Stimulated activated CD4-positive, alpha-beta T cell treated with anti-CD3 and anti-CD28 coated beads, Interleukin-2, amount 100 ng/mL, for 4 hours (primary cell): ENCODE results near the gene ITFG1.
"Not testable (repeated sequence)": the region's sequence is repeated elsewhere in the genome, so short reads cannot be mapped to it uniquely, and the experiment has no call there.

Experiments
- DNase-seq: peaks from one replicate; pipeline ENCODE4 v3.0.0-alpha.2; 2020; ENCODE audit warnings: low read depth

The ITFG1 gene

DNA sequence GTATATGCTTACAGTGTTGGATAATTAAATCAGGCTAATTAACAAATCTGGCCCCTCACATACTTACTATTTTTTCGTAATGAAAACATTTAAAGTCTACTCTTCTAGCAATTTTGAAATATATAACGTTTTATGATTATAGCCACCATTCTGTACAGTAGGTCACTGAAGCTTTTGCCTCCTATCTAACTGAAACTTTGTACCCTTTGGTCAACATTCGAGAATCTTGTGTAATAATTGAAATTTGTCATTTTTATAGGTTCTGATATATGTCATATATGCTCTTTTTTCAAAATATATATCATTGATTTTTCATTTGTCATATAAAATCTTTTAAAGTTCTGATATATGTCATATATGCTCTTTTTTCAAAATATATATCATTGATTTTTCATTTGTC, 12.9 kb upstream of the ITFG1 start:
- DNase-seq, result no peak

- not testable (repeated sequence) for DNase-seq
Measured at GRCh38 chr16:47473004-47473403, 12.1 kb upstream of the ITFG1 start.

DNA sequence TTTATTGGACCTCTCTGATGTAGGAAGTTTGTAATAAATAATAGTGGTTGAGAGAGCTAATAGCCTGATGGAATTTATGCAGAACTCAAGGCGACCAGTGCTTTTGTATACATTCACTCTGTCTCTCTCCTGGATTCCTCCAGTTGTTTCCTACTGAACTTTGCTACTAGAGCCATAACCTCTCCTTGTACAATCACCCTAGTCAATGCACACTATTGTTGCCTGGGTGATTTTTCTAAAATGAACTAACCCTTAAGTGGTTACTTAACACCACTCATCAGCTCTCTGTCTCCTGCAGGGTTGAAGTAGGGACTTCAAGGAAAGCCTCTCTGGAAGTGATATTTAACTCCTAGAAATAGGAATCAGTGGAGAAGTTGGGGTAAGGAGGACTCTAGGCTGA, 9.9 kb upstream of the ITFG1 start:
- DNase-seq, result no peak

GRCh38 chr16:47470211-47470610, 9.3 kb upstream of the ITFG1 start:
- no peak for DNase-seq

DNA sequence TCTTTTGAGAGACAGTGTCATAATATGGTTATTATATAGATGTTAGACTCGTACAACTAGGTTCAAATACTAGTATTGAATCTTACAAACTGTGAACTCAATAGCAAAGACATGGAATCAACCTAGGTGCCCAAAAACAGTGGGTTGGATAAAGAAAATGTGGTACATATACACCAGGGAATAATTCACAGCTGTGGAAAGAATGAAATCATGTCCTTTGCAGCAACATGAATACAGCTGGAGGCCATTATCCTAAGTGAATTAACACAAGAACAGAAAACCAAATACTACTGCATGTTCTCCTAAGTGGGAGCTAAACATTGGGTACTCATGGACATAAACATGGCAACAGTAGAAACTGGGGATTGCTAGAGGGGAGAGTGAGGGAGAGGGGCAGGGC, 8.4 kb upstream of the ITFG1 start:
- no peak for DNase-seq

GRCh38 chr16:47468070-47468689, 7.3 kb upstream of the ITFG1 start:
- DNase-seq, result not testable (repeated sequence)

DNA sequence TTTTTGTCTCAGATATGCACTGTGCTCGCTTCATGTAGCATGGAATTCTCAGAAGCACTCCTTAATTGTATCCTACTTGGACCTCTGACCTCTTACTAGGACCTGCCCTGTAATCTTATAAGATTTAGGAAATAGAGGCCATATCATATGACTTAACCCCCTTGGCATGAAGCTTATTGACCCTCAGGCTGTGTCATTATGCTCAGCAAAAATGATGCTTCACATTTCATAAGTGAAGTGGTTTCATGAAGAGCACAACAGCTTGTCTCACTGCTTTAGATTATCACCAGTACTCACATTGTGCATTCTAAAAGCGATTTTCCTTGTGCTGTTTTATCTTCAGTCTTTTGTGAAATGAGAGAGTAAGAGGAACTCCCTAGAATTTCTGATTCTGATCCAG, 6.6 kb upstream of the ITFG1 start:
- no peak for DNase-seq

DNA sequence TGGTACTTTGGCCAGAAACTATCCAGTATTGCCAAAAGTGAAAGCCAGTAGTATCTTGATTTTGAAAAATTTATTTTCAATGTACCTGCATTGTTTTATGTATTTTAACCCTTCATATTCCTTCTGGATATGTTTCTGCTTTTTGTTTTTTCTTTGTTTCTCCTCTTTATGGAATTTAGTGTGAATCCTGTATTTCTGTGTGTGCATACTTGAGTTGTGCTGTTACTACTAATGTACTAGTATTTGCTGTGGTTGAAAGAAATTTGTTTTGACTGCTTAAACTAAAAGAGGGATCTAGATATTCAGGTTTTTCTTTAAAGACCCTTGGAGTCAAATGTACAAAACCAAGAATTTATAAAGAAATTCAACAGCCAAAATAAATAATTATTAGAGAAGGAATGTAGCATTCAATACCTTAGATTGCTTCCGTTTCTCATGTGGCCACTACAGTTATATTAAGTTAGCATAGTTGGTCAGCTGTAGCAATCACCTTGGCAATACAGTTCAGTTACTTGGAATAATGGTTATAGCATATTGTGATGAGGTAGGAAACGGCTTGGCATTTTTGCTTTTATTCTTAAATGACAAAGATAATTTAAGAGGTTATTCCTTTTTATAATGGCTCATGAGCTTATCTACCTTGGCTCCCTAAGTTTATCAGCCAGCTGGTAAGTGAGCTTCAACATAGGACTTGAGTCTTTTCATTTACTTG, 5.2 kb upstream of the ITFG1 start:
- DNase-seq, result no peak

- no peak for DNase-seq
Measured at GRCh38 chr16:47463771-47464624, 3.1 kb upstream of the ITFG1 start.

DNA sequence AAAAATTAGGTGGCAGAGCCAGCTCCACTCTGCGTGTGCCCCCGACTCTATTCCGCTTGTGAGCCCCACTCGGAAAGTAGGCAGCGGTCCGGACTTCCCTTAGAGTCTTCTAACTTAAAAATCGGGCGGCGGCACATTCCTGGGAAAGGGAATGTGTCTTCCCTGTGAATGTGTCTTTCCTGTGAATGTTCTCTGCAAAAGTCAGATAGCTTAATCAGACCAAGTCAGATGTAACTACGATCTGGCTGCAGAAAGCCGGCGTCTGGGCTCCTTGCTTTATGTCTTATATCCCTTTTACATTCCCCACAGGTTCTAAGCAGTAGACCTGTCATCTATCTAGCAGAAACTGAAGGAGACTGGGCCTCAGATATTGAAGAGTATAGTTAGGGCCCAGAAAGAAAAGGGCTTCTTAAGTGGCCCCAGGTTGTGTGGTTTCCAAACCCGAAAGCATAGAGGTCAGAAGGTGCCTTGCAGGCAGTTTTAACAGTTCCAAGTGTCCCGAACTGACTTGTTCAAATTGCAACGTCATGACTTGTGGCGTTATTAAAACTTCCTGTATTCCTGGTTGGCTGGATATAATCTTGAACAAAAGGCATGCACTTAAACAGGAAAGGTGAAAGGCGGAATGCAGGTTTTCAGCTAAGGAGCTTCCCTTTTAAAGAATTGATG, 869 bp upstream of the ITFG1 start:
- no peak for DNase-seq

- no peak for DNase-seq
Measured at GRCh38 chr16:47460359-47460710, 528 bp downstream of the ITFG1 start.

- no peak for DNase-seq
Measured at GRCh38 chr16:47459603-47460002, 1.3 kb downstream of the ITFG1 start.

DNA sequence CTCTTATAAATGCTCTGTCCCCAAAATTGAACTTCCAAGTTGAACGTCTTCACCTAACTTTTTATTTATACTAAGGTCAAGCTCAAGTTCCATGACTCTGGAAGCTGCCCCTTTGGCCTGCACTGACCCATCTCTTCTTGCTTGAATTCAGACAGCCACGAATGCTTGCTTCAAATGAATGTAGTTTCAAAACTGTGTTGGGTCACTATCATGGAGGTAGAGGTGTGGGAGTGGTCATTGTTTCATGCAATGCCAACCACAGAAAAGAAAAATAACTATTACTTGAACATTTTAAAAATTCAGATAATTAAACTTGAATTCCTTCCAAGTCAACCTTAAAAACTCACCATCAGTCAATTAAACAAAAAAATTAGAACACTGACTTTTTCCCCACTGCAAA, 2.5 kb downstream of the ITFG1 start:
- DNase-seq, result no peak

- no peak for DNase-seq
Measured at GRCh38 chr16:47449788-47450187, 11.1 kb downstream of the ITFG1 start.

- DNase-seq, result no peak
Measured at GRCh38 chr16:47448830-47449575, 11.9 kb downstream of the ITFG1 start.

DNA sequence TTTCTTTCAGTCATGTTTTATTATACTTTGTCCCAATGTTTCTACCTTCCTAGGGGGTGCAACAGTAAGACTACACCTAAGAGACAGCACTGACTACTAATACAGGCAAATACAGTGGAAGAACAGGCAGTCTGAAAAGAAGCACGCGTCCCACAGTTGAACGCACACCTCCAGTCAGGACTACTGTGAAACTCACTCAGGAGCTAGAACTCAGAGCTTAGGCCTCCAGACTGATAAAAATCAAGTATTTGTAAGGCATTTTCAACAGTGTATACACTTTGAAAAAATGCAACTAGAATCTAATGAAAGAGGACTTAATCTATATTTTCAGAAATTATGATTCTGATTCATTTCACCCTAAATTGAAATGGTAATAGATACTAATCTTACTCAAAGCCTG, 14.4 kb downstream of the ITFG1 start:
- DNase-seq, result no peak

GRCh38 chr16:47442884-47443283, 18.0 kb downstream of the ITFG1 start:
- not testable (repeated sequence) for DNase-seq

- DNase-seq, result not testable (repeated sequence)
Measured at GRCh38 chr16:47440066-47440465, 20.8 kb downstream of the ITFG1 start.

DNA sequence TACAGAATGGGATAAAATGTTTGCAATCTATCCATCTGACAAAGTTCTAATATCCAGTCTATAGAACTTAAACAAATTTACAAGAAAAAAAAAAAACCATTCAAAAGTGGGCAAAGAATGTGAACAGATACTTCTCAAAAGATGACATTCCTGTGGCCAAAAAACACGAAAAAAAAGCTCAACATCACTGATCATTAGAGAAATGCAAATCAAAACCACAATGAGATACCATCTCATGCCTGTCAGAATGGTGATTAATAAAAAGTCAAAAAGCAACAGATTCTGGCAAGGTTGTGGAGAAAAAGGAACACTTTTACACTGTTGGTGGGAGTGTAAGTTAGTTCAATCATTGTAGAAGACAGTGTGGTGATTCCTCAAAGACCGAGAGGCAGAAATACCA, 26.6 kb downstream of the ITFG1 start:
- not testable (repeated sequence) for DNase-seq

DNA sequence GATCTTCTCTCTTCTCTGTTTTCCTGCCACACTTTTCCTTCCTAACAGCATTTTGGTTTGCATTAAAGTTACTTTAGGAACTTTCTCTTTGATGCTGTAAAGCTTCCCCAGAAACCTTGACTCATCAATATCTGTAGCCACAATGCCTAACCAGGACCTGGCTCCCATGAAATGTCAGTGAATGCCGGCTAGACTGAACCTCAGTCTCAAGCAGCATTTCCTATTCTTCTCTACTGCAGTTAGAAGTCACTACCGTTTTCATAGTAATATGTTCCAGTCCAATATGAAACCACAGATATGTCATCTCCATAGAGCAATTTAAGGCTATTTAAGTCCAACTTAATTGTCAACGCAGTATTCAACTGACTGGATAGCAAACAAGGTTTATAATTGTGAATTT, 28.9 kb downstream of the ITFG1 start:
- DNase-seq, result no peak

GRCh38 chr16:47426806-47427205, 34.1 kb downstream of the ITFG1 start:
- no peak for DNase-seq

DNA sequence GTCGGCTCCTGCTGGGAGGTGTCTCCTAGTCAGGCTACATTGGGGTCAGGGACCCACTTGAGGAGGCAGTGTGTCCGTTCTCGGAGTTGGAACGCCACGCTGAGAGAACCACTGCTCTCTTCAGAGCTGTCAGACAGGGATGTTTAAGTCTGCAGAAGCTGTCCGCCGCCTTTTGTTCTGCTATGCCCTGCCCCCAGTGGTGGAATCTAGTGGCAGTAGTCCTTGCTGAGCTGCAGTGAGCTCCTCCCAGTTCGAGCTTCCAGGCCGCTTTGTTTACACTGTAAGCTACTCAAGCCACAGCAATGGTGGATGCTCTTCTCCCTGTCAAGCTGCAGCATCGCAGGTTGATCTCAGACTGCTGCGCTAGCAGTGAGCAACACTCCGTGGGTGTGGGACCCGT, 36.0 kb downstream of the ITFG1 start:
- no peak for DNase-seq
